ENCODE measurements around the gene PDGFRB. TPM values are rescaled to one million over a fixed set of nuclear protein-coding genes. Genes with fewer than 3 reads are reported as not detected.

PDGFRB gene
- total and polyA plus RNA-seq, 2 of the 4 experiments (the other 2 are of a cell fraction): 108 to 124 TPM

GRCh38 chr5:150148117-150148927, 7.3 kb downstream of the PDGFRB start:
- Histone ChIP-seq H4K5ac (ENCODE audit: low read depth, low read length) (peak overlapping the region; percentile 35; the same call in 1 of the 2 replicates), H4K91ac (ENCODE audit: insufficient read depth, low read depth, low read length) (peak overlapping the region; percentile 28), H3K23ac (ENCODE audit: low read depth, low read length) (peak overlapping the region; percentile 78), H3K4ac (ENCODE audit: low read depth, low read length) (peak overlapping the region; percentile 54; the same call in 1 of the 2 replicates), H3K4me2 (ENCODE audit: low read depth, low read length) (no peak overlapping the region), H4K8ac (ENCODE audit: low read depth in 2 of 2, low read length in 2 of 2) (peak overlapping the region; percentile 20 to 52; a peak in 3 of 4 replicates), H3K9me1 (ENCODE audit: insufficient read depth, low read length) (peaks cover 27% of the 10 kb centered on the region), H2BK15ac (ENCODE audit: low read depth, low read length) (no peak overlapping the region), H3K27me3 (ENCODE audit: control insufficient read depth, insufficient read depth, low read length) (no peaks in the 10 kb centered on the region), H2AK9ac (replicated peaks; ENCODE audit: low read depth, low read length, poor library complexity) (peak overlapping the region; percentile 5), H3K18ac (ENCODE audit: low read depth, low read length) (no peak overlapping the region), H3K4me3 (ENCODE audit: insufficient read depth, low read depth, low read length) (no peak overlapping the region), H3K9me3 (ENCODE audit: control insufficient read depth, insufficient read depth, low read length) (no peaks in the 10 kb centered on the region), H3K36me3 (ENCODE audit: control insufficient read depth, insufficient read depth, low read length) (peaks cover 54% of the 10 kb centered on the region), H3K14ac (replicated peaks; ENCODE audit: low read depth, low read length) (peak overlapping the region; percentile 50), H3K56ac (ENCODE audit: extremely low read depth, insufficient read depth, low read length) (no peak overlapping the region), H2BK120ac (ENCODE audit: low read depth, low read length) (peak overlapping the region; percentile 62; the same call in 1 of the 2 replicates), H3K9ac (ENCODE audit: low read depth, low read length) (no peak overlapping the region), H3K79me1 (ENCODE audit: low read depth in 1 of 2, low read length in 2 of 2) (peaks cover 3 to 82% of the 10 kb centered on the region in 2 experiments), H2BK5ac (ENCODE audit: low read depth, low read length, poor library complexity, severe bottlenecking) (peak overlapping the region; percentile 42), H4K20me1 (ENCODE audit: insufficient read depth, low read length) (peaks cover 43% of the 10 kb centered on the region), H2AFZ (replicated peaks; ENCODE audit: low read length, poor library complexity) (no peak overlapping the region), H2BK20ac (ENCODE audit: low read depth, low read length) (peak overlapping the region; percentile 26; the same call in 1 of the 2 replicates), H3K4me1 (ENCODE audit: control insufficient read depth, insufficient read depth, low read length) (peaks cover 54% of the 10 kb centered on the region), H3K27ac (ENCODE audit: insufficient read depth, low read length) (peak overlapping the region; percentile 29; the same call in 1 of the 2 replicates), H2AK5ac (ENCODE audit: low read depth, low read length) (peak overlapping the region; percentile 77; the same call in 1 of the 2 replicates)
- intact Hi-C loops (cut with micrococcal nuclease): no loop called here
- DNase-seq (peak; percentile 45), ATAC-seq (ENCODE audit: low read depth) (no peak)
- in situ Hi-C loops (cut with MboI; ENCODE audit: low sequenced_read_pairs): no loop called here
- 86% methylated on average over 2 of the region's 11 CpGs; no CpG with 5 or more reads in 1 of the 2 experiments for WGBS, 2 experiments (ENCODE audit: extremely low coverage in 2 of 2, insufficient read length in 1 of 2)
- POLR2A ChIA-PET (ENCODE audit: unreplicated experiment): no interaction called here
- CTCF ChIA-PET: interaction anchor here (1.2 kb wide), 1 partner anchor 158 kb away, joined by 3 read pairs; no protein-coding TSS in a partner anchor
- dilution Hi-C loops (cut with HindIII; ENCODE audit: low sequenced_read_pairs, unreplicated experiment): no loop called here
- no TSS peak for BruUV-seq (replicated peaks)
- TF ChIP-seq RAD21 (IDR thresholded peaks at IDR 0.05; ENCODE audit: low read length) (no peak), SMC3 (IDR thresholded peaks at IDR 0.05; ENCODE audit: low read depth, low read length) (no peak), FOS (IDR thresholded peaks at IDR 0.05; ENCODE audit: low read depth, low read length) (no peak), RCOR1 (IDR thresholded peaks at IDR 0.05; ENCODE audit: insufficient replicate concordance, low read length) (no peak), CEBPB (IDR thresholded peaks at IDR 0.05; ENCODE audit: low read depth, low read length) (no peak), BHLHE40 (IDR thresholded peaks at IDR 0.05; ENCODE audit: low read depth, low read length) (no peak), CTCF (conservative IDR thresholded peaks at IDR 0.05; ENCODE audit: low read depth, low read length) (no peak), ELK1 (IDR thresholded peaks at IDR 0.05; ENCODE audit: borderline replicate concordance, low read depth, low read length) (no peak), MAFK (IDR thresholded peaks at IDR 0.05; ENCODE audit: low read depth, low read length) (no peak), MAZ (IDR thresholded peaks at IDR 0.05; ENCODE audit: borderline replicate concordance, low read depth, low read length) (no peak), MXI1 (IDR thresholded peaks at IDR 0.05; ENCODE audit: borderline replicate concordance, low read depth, low read length) (no peak), NFE2L2 (IDR thresholded peaks at IDR 0.05; ENCODE audit: low read depth, low read length) (no peak), POLR2A (IDR thresholded peaks at IDR 0.05; ENCODE audit: low read depth, low read length) (no peak)
